H9 (cell line): ENCODE results near the gene SWI5. TPM values are rescaled to one million over a fixed set of nuclear protein-coding genes. Genes with fewer than 3 reads are reported as not detected.
A peak's percentile ranks its signal among the peaks of the same experiment; 100 is the strongest.

ENCODE experiments used
- DNase-seq: peaks from one replicate; pipeline ENCODE4 v3.0.0-alpha.2; 2017
- H2AFZ ChIP-seq: one replicate; pipeline ENCODE4 v1.6.1; 2013; ENCODE audit warnings: mild to moderate bottlenecking, low read length, control low read depth, moderate library complexity
- H2AK5ac ChIP-seq: 2 replicates; pipeline ENCODE4 v1.6.1; 2013; ENCODE audit warnings: low read length, control low read depth, mixed read lengths; ENCODE audit not compliant: insufficient read length
- H2BK120ac ChIP-seq: one replicate; pipeline ENCODE4 v1.6.1; 2013; ENCODE audit warnings: low read depth, mild to moderate bottlenecking, low read length, control low read depth, inconsistent platforms; ENCODE audit not compliant: poor library complexity, severe bottlenecking
- H2BK12ac ChIP-seq: 2 replicates; pipeline ENCODE4 v1.6.1; 2013; ENCODE audit warnings: low read length, control low read depth, mixed read lengths, low read depth; ENCODE audit not compliant: insufficient read length
- H2BK15ac ChIP-seq: 2 replicates; pipeline ENCODE4 v1.6.1; 2013; ENCODE audit warnings: low read depth, low read length, control low read depth
- H2BK20ac ChIP-seq: one replicate; pipeline ENCODE4 v1.6.1; 2013; ENCODE audit warnings: low read depth, mild to moderate bottlenecking, low read length, control low read depth, inconsistent platforms; ENCODE audit not compliant: poor library complexity, severe bottlenecking
- H2BK5ac ChIP-seq: 2 replicates; pipeline ENCODE4 v1.6.1; 2013; ENCODE audit warnings: low read length, control low read depth, mixed read lengths; ENCODE audit not compliant: insufficient read length
- H3K14ac ChIP-seq: 2 replicates; pipeline ENCODE4 v1.6.1; 2013; ENCODE audit warnings: low read length, control low read depth; ENCODE audit not compliant: insufficient read depth
- H3K18ac ChIP-seq: 2 replicates; pipeline ENCODE4 v1.6.1; 2013; ENCODE audit warnings: low read depth, mild to moderate bottlenecking, mixed read lengths, low read length, control low read depth; ENCODE audit not compliant: insufficient read length
- H3K23ac ChIP-seq: 2 replicates; pipeline ENCODE4 v1.6.1; 2013; ENCODE audit warnings: low read length, control low read depth, mixed read lengths, low read depth; ENCODE audit not compliant: insufficient read length
- H3K23me2 ChIP-seq: 2 replicates; pipeline ENCODE4 v1.6.1; 2013; ENCODE audit warnings: low read depth, mild to moderate bottlenecking, mixed read lengths, low read length, control low read depth; ENCODE audit not compliant: insufficient read length, poor library complexity, severe bottlenecking
- H3K27ac ChIP-seq: 2 replicates; pipeline ENCODE4 v1.5.1; 2013; ENCODE audit warnings: low read length, control low read depth, mixed read lengths, low read depth; ENCODE audit not compliant: insufficient read length
- H3K27me3 ChIP-seq: 2 replicates; pipeline ENCODE4 v1.6.1; 2013; ENCODE audit warnings: low read length, control low read depth, inconsistent platforms; ENCODE audit not compliant: insufficient read depth
- H3K4ac ChIP-seq: 2 replicates; pipeline ENCODE4 v1.6.1; 2013; ENCODE audit warnings: low read depth, mild to moderate bottlenecking, control low read depth, inconsistent platforms, low read length, moderate library complexity
- H3K4me1 ChIP-seq: 2 replicates; pipeline ENCODE4 v1.6.1; 2013; ENCODE audit warnings: low read length, control low read depth, inconsistent platforms; ENCODE audit not compliant: insufficient read depth
- H3K4me2 ChIP-seq: 2 replicates; pipeline ENCODE4 v1.6.1; 2013; ENCODE audit warnings: low read length, control low read depth, mixed read lengths; ENCODE audit not compliant: insufficient read length, insufficient read depth
- H3K56ac ChIP-seq: 2 replicates; pipeline ENCODE4 v1.6.1; 2013; ENCODE audit warnings: low read depth, mild to moderate bottlenecking, mixed read lengths, low read length, control low read depth; ENCODE audit not compliant: insufficient read length
- H3K79me1 ChIP-seq: 2 replicates; pipeline ENCODE4 v1.6.1; 2013; ENCODE audit warnings: low read depth, mild to moderate bottlenecking, moderate library complexity, low read length, control low read depth, inconsistent platforms; ENCODE audit not compliant: insufficient read depth, poor library complexity, severe bottlenecking
- H3K79me2 ChIP-seq: 2 replicates; pipeline ENCODE4 v1.6.1; 2013; ENCODE audit warnings: low read length, control low read depth, inconsistent platforms; ENCODE audit not compliant: insufficient read depth
- H3K9ac ChIP-seq: 2 replicates; pipeline ENCODE4 v1.6.1; 2013; ENCODE audit warnings: low read length, control low read depth, mixed read lengths; ENCODE audit not compliant: insufficient read length; ENCODE audit errors: extremely low read depth
- H3K9me3 ChIP-seq: one replicate; pipeline ENCODE4 v1.6.1; 2013; ENCODE audit warnings: low read depth, low read length, inconsistent platforms; ENCODE audit not compliant: control insufficient read depth
- H3T11ph ChIP-seq: one replicate; pipeline ENCODE4 v1.6.1; 2013; ENCODE audit warnings: mild to moderate bottlenecking, low read length, control low read depth, inconsistent platforms
- H4K20me1 ChIP-seq: one replicate; pipeline ENCODE4 v1.6.1; 2013; ENCODE audit not compliant: control insufficient read depth, insufficient read length, insufficient read depth
- H4K5ac ChIP-seq: 2 replicates; pipeline ENCODE4 v1.6.1; 2013; ENCODE audit warnings: low read depth, mild to moderate bottlenecking, mixed read lengths, low read length, control low read depth; ENCODE audit not compliant: insufficient read length
- H4K8ac ChIP-seq: replicated peaks from 2 replicates; pipeline ENCODE4 v1.6.1; 2013; ENCODE audit warnings: low read length, control low read depth, mixed read lengths, low read depth; ENCODE audit not compliant: insufficient read length
- H4K91ac ChIP-seq: 2 replicates; pipeline ENCODE4 v1.6.1; 2013; ENCODE audit warnings: low read depth, mild to moderate bottlenecking, moderate library complexity, mixed read lengths, low read length, control low read depth; ENCODE audit not compliant: insufficient read length
- H3K27ac Mint-ChIP-seq, 3 experiments: 2 replicates in 2 of 3; 3 replicates in 1 of 3; pipeline ENCODE4 v1.8.0; 2020 to 2021; ENCODE audit warnings: mixed read lengths in 3 of 3, mild to moderate bottlenecking in 1 of 3, moderate library complexity in 1 of 3
- H3K27me3 Mint-ChIP-seq: 2 replicates; pipeline ENCODE4 v1.8.0; 2021; ENCODE audit warnings: low read depth, mild to moderate bottlenecking, moderate library complexity, mixed read lengths
- H3K36me3 Mint-ChIP-seq, 3 experiments: 2 replicates in 2 of 3; 3 replicates in 1 of 3; pipeline ENCODE4 v1.8.0; 2020 to 2021; ENCODE audit warnings: low read depth in 3 of 3, mixed read lengths in 3 of 3; ENCODE audit not compliant: insufficient read depth in 1 of 3
- H3K4me1 Mint-ChIP-seq, 2 experiments: 2 replicates each; pipeline ENCODE4 v1.8.0; 2020; ENCODE audit warnings: mixed read lengths in 2 of 2
- H3K4me3 Mint-ChIP-seq, 2 experiments: 2 replicates in 1 of 2; 3 replicates in 1 of 2; pipeline ENCODE4 v1.8.0; 2020 to 2021; ENCODE audit warnings: mild to moderate bottlenecking in 2 of 2, mixed read lengths in 2 of 2, moderate library complexity in 1 of 2
- H3K9me3 Mint-ChIP-seq, 2 experiments: 2 replicates in 1 of 2; 3 replicates in 1 of 2; pipeline ENCODE4 v1.8.0; 2020; ENCODE audit warnings: mild to moderate bottlenecking in 2 of 2, mixed read lengths in 2 of 2, moderate library complexity in 1 of 2
- CTCF ChIP-seq: fragments of 200-600 bp; sonication (generic); conservative IDR thresholded peaks from 3 replicates; pipeline ENCODE4 v1.8.0; 2021; ENCODE audit warnings: antibody characterized with exemption, mild to moderate bottlenecking
- WGBS: extraction: QIAGEN DNeasy Blood & Tissue Kit; methylation state at CpG from one replicate; pipeline ENCODE4 v1.1.7; 2013; ENCODE audit warnings: missing lambda C conversion rate, low lambda C conversion rate, mixed read lengths; ENCODE audit not compliant: insufficient read length; ENCODE audit errors: extremely low coverage; 5-methylcytosine and 5-hydroxymethylcytosine counted together
- total RNA-seq: library from RNA; stranded (reverse); gene quantifications from 2 replicates; pipeline ENCODE4 v1.2.1, GENCODE V29; 2021

The SWI5 gene
- total RNA-seq, 1 experiment from 2014 or later = 25.6 TPM

- H3K14ac ChIP-seq = no peak overlapping the region
- no peaks in the 10 kb centered on the region for H3K79me1 ChIP-seq
- H3K9ac ChIP-seq = no peak overlapping the region
- no peak overlapping the region for H3K23ac ChIP-seq
- H4K8ac ChIP-seq = no peak overlapping the region
- H4K20me1 ChIP-seq = no peaks in the 10 kb centered on the region
- no peak overlapping the region for H3T11ph ChIP-seq
- no peak overlapping the region for H3K56ac ChIP-seq
- no peak overlapping the region for H2AFZ ChIP-seq
- H4K5ac ChIP-seq = no peak overlapping the region
- no peak overlapping the region for H4K91ac ChIP-seq
- WGBS = no CpG with 5 or more reads among the region's 31 CpGs
- H3K4me3 Mint-ChIP-seq = 0 out of 5 replicates have a peak overlapping the region, but pooled peaks of 1 of the 2 experiments have one; percentile 8
- no peak for DNase-seq
- H3K27ac ChIP-seq = no peak overlapping the region
- H2BK20ac ChIP-seq = no peak overlapping the region
- no peaks in the 10 kb centered on the region for H3K27me3 ChIP-seq
- peaks cover 14 to 36% of the 10 kb centered on the region in 2 experiments for H3K4me1 Mint-ChIP-seq
- H2BK12ac ChIP-seq = no peak overlapping the region
- no peak overlapping the region for H2BK120ac ChIP-seq
- no peak overlapping the region for H2AK5ac ChIP-seq
- no peaks in the 10 kb centered on the region for H3K4me1 ChIP-seq
- no peak overlapping the region for H2BK5ac ChIP-seq
- no peak for TF ChIP-seq CTCF
- H3K4ac ChIP-seq = no peak overlapping the region
- no peak overlapping the region for H2BK15ac ChIP-seq
- H3K79me2 ChIP-seq = peaks cover 3% of the 10 kb centered on the region
- H3K9me3 Mint-ChIP-seq = no peaks in the 10 kb centered on the region; a peak in 1 of 5 replicates
- H3K23me2 ChIP-seq = peaks cover 4% of the 10 kb centered on the region
- H3K27me3 Mint-ChIP-seq = peaks cover 6% of the 10 kb centered on the region
- H3K36me3 Mint-ChIP-seq = peaks cover 16 to 38% (median 23%) of the 10 kb centered on the region in 3 experiments; a peak in 6 of 7 replicates
- peak overlapping the region in 1 of 3 experiments; percentile 67; a peak in 1 of 7 replicates for H3K27ac Mint-ChIP-seq
- H3K4me2 ChIP-seq = no peak overlapping the region
- no peaks in the 10 kb centered on the region for H3K9me3 ChIP-seq
- no peak overlapping the region for H3K18ac ChIP-seq
These were observed 22.7 kb upstream of the SWI5 start for GRCh38 chr9:128253140-128253990.
